Esophagus squamous epithelium (tissue), 5 donors: ENCODE results near the gene B9D2. TPM values are rescaled to one million over a fixed set of nuclear protein-coding genes. Genes with fewer than 3 reads are reported as not detected.

Experiments used
- DNase-seq: peaks from one replicate; lab custom pipeline; 2025; lab: John Stamatoyannopoulos, UW
- H3K27ac ChIP-seq, 4 donors: fragments of 200-600 bp; sonication (generic); one replicate each; pipeline ENCODE4 v1.5.1; 2016 to 2019; ENCODE audit warnings: mild to moderate bottlenecking in 1 of 4
- H3K27me3 ChIP-seq, 4 donors: fragments of 200-600 bp; sonication (generic); 1 replicate in 3 of 4; 2 replicates in 1 of 4; pipeline versions ENCODE4 v1.5.1 to v1.6.0; 2017 to 2021; ENCODE audit warnings: antibody characterized with exemption in 1 of 4
- H3K36me3 ChIP-seq, 3 donors: fragments of 200-600 bp; sonication (generic); one replicate each; pipeline ENCODE4 v1.5.1; 2016 to 2019
- H3K4me1 ChIP-seq, 3 donors: fragments of 200-600 bp; sonication (generic); one replicate each; pipeline ENCODE4 v1.5.1; 2017 to 2019
- H3K4me3 ChIP-seq, 4 donors: fragments of 200-600 bp; sonication (generic); 1 replicate in 3 of 4; 2 replicates in 1 of 4; pipeline ENCODE4 v1.5.1; 2016 to 2019; ENCODE audit warnings: mild to moderate bottlenecking in 2 of 4, moderate library complexity in 1 of 4
- H3K9me3 ChIP-seq, 3 donors: fragments of 200-600 bp; sonication (generic); one replicate each; pipeline ENCODE4 v1.5.1; 2016 to 2019
- POLR2A ChIP-seq, 4 donors: fragments of 450-650 bp; IDR thresholded peaks; one replicate each; pipeline ENCODE4 v1.6.1; 2017; ENCODE audit warnings: antibody characterized with exemption in 4 of 4, mild to moderate bottlenecking in 4 of 4, moderate library complexity in 3 of 4
- WGBS, 2 donors: methylation state at CpG; one replicate each; pipeline ENCODE4 v1.1.5; 2018; 5-methylcytosine and 5-hydroxymethylcytosine counted together
- intact Hi-C: fragments of 100-400 bp; cut with DNase I; formaldehyde crosslinking; loops from one replicate; pipeline ENCODE4 v1.15.0; 2022
- total RNA-seq, 4 donors: library from RNA; depleted of rRNA; stranded (reverse); fragments of >200 nt; gene quantifications; one replicate each; pipeline ENCODE4 v1.1.0, GENCODE V29; 2016
- TF ChIP-seq, protein P1 (sequence below), 6 experiments: fragments of 450-650 bp in 4 of 6; fragments of 200-600 bp in 2 of 6; sonication (generic) in 2 of 6; IDR thresholded peaks; one replicate each; pipeline ENCODE4 v1.5.1; 2016 to 2019; ENCODE audit warnings: antibody characterized with exemption in 6 of 6, mild to moderate bottlenecking in 4 of 6, moderate library complexity in 4 of 6
- donor health status: DM: yes; HTN: yes; CAD: no.

B9D2 gene
- total RNA-seq, 4 donors from 2014 or later: 2.5 to 4.6 (median 3.7) TPM

DNA sequence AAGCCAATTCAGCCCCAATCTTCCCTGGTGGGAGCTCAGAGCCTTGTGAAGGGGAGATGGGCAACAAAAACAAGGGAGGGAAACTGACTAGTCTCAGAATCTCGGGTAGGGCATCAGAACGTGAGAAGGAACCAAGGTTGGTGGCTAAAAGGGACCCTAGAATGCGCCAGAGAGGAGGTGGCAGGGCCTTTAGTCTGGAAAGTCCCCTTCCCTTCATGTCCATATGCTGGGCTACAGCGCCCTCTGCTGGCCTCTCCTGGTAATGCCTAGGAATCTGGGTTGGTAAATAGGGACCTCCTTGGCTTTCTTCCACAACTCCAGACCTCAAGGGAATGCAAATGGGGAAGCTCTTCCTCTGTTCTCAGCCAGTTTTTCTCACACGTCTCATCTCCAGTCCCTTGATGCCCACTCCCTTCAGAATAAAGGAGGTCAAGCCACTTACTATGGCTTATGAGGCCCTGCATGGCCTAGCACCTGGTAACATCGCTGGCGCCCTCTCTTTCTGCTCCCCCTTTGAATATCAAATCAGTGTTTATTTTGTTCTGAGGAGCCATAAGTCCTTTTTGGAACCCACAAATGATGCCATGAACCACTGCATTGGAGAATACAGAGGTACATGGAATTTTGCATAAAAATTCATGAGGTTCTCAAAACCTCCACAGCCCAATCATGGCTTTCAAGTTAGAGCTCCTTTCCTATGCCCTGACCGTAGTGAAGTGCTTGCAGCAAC, 55.3 kb downstream of the B9D2 start:
- Histone ChIP-seq H3K27me3 (no peaks in the 10 kb centered on the region), H3K9me3 (no peaks in the 10 kb centered on the region), H3K4me3 (peak overlapping the region in 3 of 4 donors; percentile 80 to 97 (median 80)), H3K36me3 (peaks cover 30 to 62% (median 30%) of the 10 kb centered on the region in 3 donors), H3K27ac (peak overlapping the region; percentile 96 to 99 (median 96)), H3K4me1 (peaks cover 34 to 78% (median 37%) of the 10 kb centered on the region in 3 donors)
- peak; percentile 47 for DNase-seq
- WGBS, 2 donors: 16 to 20% methylated on average over 8 of the region's 8 CpGs
- intact Hi-C loops: loop anchor here (5.0 kb wide), 1 partner anchor 41 kb away; no protein-coding TSS in a partner anchor
- TF ChIP-seq, protein P1, sequence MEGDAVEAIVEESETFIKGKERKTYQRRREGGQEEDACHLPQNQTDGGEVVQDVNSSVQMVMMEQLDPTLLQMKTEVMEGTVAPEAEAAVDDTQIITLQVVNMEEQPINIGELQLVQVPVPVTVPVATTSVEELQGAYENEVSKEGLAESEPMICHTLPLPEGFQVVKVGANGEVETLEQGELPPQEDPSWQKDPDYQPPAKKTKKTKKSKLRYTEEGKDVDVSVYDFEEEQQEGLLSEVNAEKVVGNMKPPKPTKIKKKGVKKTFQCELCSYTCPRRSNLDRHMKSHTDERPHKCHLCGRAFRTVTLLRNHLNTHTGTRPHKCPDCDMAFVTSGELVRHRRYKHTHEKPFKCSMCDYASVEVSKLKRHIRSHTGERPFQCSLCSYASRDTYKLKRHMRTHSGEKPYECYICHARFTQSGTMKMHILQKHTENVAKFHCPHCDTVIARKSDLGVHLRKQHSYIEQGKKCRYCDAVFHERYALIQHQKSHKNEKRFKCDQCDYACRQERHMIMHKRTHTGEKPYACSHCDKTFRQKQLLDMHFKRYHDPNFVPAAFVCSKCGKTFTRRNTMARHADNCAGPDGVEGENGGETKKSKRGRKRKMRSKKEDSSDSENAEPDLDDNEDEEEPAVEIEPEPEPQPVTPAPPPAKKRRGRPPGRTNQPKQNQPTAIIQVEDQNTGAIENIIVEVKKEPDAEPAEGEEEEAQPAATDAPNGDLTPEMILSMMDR (IDR thresholded peaks at IDR 0.05): peak; percentile 97 to 99 (median 98)
- no peak for TF ChIP-seq POLR2A (IDR thresholded peaks at IDR 0.05)

DNA sequence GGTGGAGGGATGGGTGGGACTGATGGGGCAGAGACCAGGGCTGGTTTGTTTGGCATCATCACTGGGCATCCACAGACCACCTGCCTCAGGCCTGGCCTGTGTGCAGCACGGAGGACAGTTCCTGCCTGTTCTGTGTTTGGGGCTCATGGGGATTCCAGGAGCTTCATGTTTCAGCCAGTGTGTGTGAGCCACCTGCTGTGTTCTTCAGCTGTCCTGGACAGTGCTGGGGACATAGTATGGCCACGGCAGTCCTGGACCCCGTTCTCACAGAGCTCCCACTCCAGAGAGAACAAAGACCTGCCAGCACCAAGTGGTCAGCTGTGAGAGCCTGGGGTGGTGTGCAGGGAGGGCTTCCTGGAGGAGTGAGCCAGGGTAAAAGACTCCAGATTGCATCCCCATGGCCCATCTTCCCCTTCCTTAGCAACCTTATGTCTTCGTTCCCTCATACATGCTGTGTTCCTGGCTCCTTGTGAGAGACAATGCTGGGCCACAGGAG, 55.9 kb downstream of the B9D2 start:
- intact Hi-C loops: loop anchor here (5.0 kb wide), 1 partner anchor 41 kb away; no protein-coding TSS in a partner anchor
- H3K4me1 ChIP-seq: peaks cover 34 to 75% (median 37%) of the 10 kb centered on the region in 3 donors
- H3K27ac ChIP-seq: peak overlapping the region; percentile 96 to 99 (median 96)
- H3K27me3 ChIP-seq: no peaks in the 10 kb centered on the region
- TF ChIP-seq, protein P1 (IDR thresholded peaks at IDR 0.05): no peak
- no peak for TF ChIP-seq POLR2A (IDR thresholded peaks at IDR 0.05)
- H3K4me3 ChIP-seq: peak overlapping the region in 2 of 4 donors; percentile 1 to 97
- WGBS, 2 donors: 0 to 20% methylated on average over 1 to 2 of the region's 4 CpGs
- no peak for DNase-seq
- H3K36me3 ChIP-seq: peaks cover 25 to 62% (median 32%) of the 10 kb centered on the region in 3 donors
- no peaks in the 10 kb centered on the region for H3K9me3 ChIP-seq

DNA sequence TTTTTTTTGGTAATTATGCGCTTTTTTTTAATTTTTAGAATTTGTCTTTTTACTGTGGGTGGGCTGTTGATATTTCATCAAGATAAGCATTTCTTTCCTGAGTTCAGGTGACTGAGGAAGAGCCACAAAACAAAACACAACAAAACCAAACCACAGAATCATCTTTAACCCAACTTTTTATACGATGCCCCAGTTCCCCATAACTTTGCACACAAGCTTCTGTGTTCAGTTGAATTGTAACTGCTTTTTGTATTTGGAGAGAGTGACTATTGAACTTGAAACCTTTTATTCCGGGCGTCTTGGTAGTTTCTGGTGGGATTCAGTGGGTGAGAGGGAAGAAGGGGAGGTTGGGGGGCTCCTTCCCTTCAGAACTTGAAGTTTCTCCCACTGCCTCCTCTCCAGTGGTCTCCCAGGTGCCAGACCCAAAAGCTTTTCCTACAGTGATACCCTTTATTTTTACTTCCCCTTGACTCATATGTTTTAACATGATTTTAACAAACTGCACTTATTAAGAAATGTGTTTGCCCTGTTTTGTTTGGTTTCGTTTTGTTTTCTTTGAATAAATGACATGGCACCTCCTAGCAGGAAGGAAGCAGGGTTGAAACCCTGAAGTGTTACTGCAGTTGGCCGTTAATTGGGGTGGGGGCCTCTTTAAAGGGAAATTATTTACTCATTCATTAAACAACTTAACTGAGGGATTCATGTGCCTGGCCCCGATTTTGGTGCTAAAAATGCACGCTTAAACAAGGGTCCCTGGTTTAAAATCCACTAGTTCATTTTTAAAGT, 56.7 kb downstream of the B9D2 start:
- no peak for DNase-seq
- WGBS, 2 donors: 36 to 45% methylated on average over 8 of the region's 8 CpGs
- no peaks in the 10 kb centered on the region for H3K9me3 ChIP-seq
- H3K36me3 ChIP-seq: peaks cover 24 to 62% (median 32%) of the 10 kb centered on the region in 3 donors
- intact Hi-C loops: loop anchor here (5.0 kb wide), 1 partner anchor 40 kb away; no protein-coding TSS in a partner anchor
- H3K4me3 ChIP-seq: no peak overlapping the region
- no peak for TF ChIP-seq POLR2A (IDR thresholded peaks at IDR 0.05)
- TF ChIP-seq, protein P1 (IDR thresholded peaks at IDR 0.05): no peak
- H3K27me3 ChIP-seq: no peaks in the 10 kb centered on the region
- H3K4me1 ChIP-seq: peaks cover 34 to 68% (median 37%) of the 10 kb centered on the region in 3 donors
- peak overlapping the region; percentile 96 to 99 (median 96) for H3K27ac ChIP-seq

DNA sequence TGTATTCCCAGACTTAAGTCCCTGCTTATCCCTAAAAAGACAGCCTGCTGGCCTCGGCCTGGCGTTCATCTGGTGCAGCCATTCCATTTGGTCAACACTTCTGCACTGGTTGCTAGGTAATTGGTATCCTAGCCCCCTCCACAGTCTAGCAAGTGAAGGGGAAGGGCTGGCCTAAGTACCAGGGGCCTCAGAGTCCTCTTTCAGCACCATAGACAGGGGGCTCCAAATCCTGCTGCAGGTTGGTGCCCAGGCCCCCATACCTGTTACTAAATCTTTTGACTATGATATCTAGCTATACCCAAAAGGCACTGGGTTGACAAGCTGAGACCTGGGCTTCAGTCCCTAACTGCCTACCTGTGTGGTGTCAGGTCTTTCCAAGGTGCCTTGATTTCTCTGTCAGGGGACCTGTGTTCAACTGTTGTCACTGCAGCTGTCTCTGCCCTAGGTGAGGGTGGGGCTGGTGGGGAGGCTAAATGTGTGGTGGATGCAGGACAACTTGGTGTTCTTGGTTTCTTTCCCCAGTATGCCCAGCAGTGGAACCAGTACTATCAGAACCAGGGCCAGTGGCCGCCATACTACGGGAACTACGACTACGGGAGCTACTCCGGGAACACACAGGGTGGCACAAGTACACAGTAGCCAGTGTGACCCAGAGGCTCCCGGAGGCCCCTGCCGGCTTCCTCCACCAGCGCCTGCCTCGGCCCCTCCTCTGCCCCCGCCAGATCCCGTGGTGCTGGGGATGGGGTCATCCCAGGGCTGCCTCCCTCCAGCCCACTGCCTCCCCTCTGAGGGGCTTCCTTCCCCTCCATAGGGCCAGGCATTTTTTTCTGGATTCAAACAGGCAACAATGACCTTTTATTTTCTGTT, 57.8 kb downstream of the B9D2 start:
- intact Hi-C loops: loop anchor here (5.0 kb wide), 1 partner anchor 39 kb away; no protein-coding TSS in a partner anchor
- Histone ChIP-seq H3K27me3 (no peaks in the 10 kb centered on the region), H3K36me3 (peaks cover 31 to 70% (median 32%) of the 10 kb centered on the region in 3 donors), H3K4me3 (no peak overlapping the region), H3K9me3 (no peaks in the 10 kb centered on the region), H3K4me1 (peaks cover 27 to 65% (median 36%) of the 10 kb centered on the region in 3 donors), H3K27ac (peak overlapping the region; percentile 4 to 99 (median 73))
- 64 to 77% methylated on average over 7 to 10 of the region's 13 CpGs for WGBS, 2 donors
- TF ChIP-seq, protein P1 (IDR thresholded peaks at IDR 0.05): no peak
- no peak for TF ChIP-seq POLR2A (IDR thresholded peaks at IDR 0.05)
- no peak for DNase-seq
